Activated T-helper 9 cell treated with anti-CD3 and anti-CD28 coated beads, Interleukin-2, amount 50 U/mL, for 16 hours (primary cell): ENCODE data around the gene CYB5B.

Source experiments
- DNase-seq: peaks from one replicate; pipeline ENCODE4 v3.0.0-alpha.2; 2020; ENCODE audit warnings: low read depth

Gene CYB5B

GRCh38 chr16:69424053-69424934 is at the start of gene CYB5B:
Gene CYB5B, plus strand, starts transcription at chr16:69424619. Its CDS starts 65 bp downstream, at chr16:69424684.
- DNase-seq, result peak; percentile 89

- DNase-seq, result no peak
Measured at GRCh38 chr16:69376393-69377059, 47.9 kb upstream of the CYB5B start.

GRCh38 chr16:69378036-69378435 is 46.4 kb upstream of the CYB5B start:
- no peak for DNase-seq

- no peak for DNase-seq
Measured at GRCh38 chr16:69378760-69379159, 45.7 kb upstream of the CYB5B start.

- no peak for DNase-seq
Measured at GRCh38 chr16:69381231-69381630, 43.2 kb upstream of the CYB5B start.

- no peak for DNase-seq
Measured at GRCh38 chr16:69382421-69382820, 42.0 kb upstream of the CYB5B start.

- DNase-seq, result no peak
Measured at GRCh38 chr16:69384974-69385373, 39.4 kb upstream of the CYB5B start.

- no peak for DNase-seq
Measured at GRCh38 chr16:69386596-69386995, 37.8 kb upstream of the CYB5B start.

GRCh38 chr16:69393898-69394849 is 30.2 kb upstream of the CYB5B start:
- no peak for DNase-seq

- no peak for DNase-seq
Measured at GRCh38 chr16:69395859-69396186, 28.6 kb upstream of the CYB5B start.

GRCh38 chr16:69396187-69397061 is 28.0 kb upstream of the CYB5B start:
- peak; percentile 31 for DNase-seq

- DNase-seq, result no peak
Measured at GRCh38 chr16:69397821-69398521, 26.4 kb upstream of the CYB5B start.

- no peak for DNase-seq
Measured at GRCh38 chr16:69399361-69399760, 25.1 kb upstream of the CYB5B start.

GRCh38 chr16:69402439-69402838 is 22.0 kb upstream of the CYB5B start:
- DNase-seq, result no peak

- no peak for DNase-seq
Measured at GRCh38 chr16:69404275-69404805, 20.1 kb upstream of the CYB5B start.

GRCh38 chr16:69405326-69405725 is 19.1 kb upstream of the CYB5B start:
- no peak for DNase-seq

- no peak for DNase-seq
Measured at GRCh38 chr16:69405757-69406156, 18.7 kb upstream of the CYB5B start.

- no peak for DNase-seq
Measured at GRCh38 chr16:69406780-69407331, 17.6 kb upstream of the CYB5B start.

- no peak for DNase-seq
Measured at GRCh38 chr16:69407702-69408323, 16.6 kb upstream of the CYB5B start.

- DNase-seq, result no peak
Measured at GRCh38 chr16:69408475-69408874, 15.9 kb upstream of the CYB5B start.
